ENCODE results near the gene SNAPC4.

SNAPC4 gene

DNA sequence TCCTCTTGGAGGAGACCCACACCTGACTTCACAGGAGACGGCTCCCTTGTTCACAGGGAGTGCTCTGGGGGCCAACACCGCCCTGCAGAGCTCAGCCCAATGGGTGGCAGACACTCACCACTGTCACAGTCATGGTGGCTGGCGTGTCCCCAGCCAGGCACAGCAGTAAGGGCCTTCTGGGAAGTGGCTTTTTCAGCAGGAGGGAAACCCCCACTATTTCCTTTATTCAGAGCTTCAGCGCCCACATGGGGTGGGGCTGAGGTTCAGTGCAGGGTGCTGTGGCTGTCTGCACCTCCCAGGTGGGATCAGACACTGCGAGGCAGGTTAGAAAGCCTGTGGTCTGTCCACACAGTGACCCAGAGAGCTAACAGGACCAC, 3.6 kb upstream of the SNAPC4 start:
- Histone ChIP-seq H3K36me3 (ENCODE audit: control insufficient read depth, insufficient read depth, low read length) (no peaks in the 10 kb centered on the region), H3K4me3 (ENCODE audit: low read length) (no peak overlapping the region), H3K27me3 (ENCODE audit: control insufficient read depth, insufficient read depth, low read length) (no peaks in the 10 kb centered on the region), H3K4me1 (ENCODE audit: control insufficient read depth, insufficient read depth, low read length) (peaks cover 15% of the 10 kb centered on the region), H3K9ac (ENCODE audit: low read length) (no peak overlapping the region), H3K9me3 (ENCODE audit: control insufficient read depth, low read length) (no peaks in the 10 kb centered on the region)

DNA sequence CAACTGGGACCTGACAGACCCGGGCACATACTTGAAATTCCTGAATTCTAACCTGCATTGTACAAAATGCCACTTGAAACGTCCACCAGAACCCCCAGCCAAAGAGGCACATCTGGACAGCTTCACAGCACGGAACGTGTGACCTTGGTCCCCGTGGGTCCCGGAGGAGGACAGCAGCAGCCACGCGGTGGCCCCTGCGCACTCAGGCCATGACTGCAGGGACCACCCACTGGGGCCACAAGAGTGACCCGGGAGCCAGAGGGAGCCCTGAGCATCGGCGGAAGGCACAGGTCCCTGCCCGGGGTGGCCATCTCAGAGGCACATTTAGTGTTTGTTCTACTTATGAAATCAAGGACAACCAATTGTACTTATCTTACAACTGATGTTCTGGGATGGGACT, 2.1 kb upstream of the SNAPC4 start:
- Histone ChIP-seq H3K4me3 (ENCODE audit: low read length) (no peak overlapping the region), H3K27me3 (ENCODE audit: control insufficient read depth, insufficient read depth, low read length) (no peaks in the 10 kb centered on the region), H3K4me1 (ENCODE audit: control insufficient read depth, insufficient read depth, low read length) (peaks cover 19% of the 10 kb centered on the region), H3K9ac (ENCODE audit: low read length) (no peak overlapping the region), H3K36me3 (ENCODE audit: control insufficient read depth, insufficient read depth, low read length) (no peaks in the 10 kb centered on the region), H3K9me3 (ENCODE audit: control insufficient read depth, low read length) (no peaks in the 10 kb centered on the region)

DNA sequence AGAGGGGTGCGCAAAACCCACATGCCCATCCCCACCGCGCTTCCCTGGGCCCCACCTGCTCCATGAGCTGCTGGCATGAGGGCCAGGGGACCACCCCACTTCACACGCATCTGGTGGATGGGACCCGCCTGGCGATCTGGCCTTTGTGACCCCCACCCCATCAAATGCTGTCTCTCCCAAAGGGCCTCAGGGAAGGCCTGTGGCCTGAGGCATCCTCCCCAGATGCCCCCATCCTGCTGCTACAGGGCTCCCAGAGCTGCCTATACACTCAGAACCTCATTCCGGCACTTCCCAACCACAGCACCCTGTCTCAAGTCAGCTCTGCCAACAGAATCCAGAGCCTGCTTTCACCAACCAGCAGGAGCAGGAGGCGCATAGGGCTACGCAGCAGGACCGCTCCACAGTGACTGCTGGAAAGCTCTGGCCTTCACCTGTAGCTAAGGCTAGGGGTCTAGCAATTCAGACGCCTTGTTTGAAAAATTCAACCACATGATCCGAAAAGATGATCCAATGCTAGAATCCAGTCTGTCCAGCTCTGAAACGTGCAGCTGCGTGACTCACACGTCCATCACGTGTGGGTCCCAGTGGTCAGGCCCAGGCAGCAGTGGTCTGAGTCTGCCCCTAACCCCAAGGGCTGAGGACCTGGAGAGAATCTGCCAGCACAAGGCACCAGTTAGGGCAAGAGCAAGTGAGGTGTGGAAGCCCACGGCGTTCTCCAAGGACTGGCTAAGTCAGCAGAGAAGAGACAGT, 1.4 kb upstream of the SNAPC4 start:
- no peaks in the 10 kb centered on the region for H3K9me3 ChIP-seq (ENCODE audit: control insufficient read depth, low read length)
- H3K9ac ChIP-seq (ENCODE audit: low read length): no peak overlapping the region
- H3K4me3 ChIP-seq (ENCODE audit: low read length): no peak overlapping the region
- H3K27me3 ChIP-seq (ENCODE audit: control insufficient read depth, insufficient read depth, low read length): no peaks in the 10 kb centered on the region
- no peaks in the 10 kb centered on the region for H3K36me3 ChIP-seq (ENCODE audit: control insufficient read depth, insufficient read depth, low read length)
- H3K4me1 ChIP-seq (ENCODE audit: control insufficient read depth, insufficient read depth, low read length): peaks cover 19% of the 10 kb centered on the region

DNA sequence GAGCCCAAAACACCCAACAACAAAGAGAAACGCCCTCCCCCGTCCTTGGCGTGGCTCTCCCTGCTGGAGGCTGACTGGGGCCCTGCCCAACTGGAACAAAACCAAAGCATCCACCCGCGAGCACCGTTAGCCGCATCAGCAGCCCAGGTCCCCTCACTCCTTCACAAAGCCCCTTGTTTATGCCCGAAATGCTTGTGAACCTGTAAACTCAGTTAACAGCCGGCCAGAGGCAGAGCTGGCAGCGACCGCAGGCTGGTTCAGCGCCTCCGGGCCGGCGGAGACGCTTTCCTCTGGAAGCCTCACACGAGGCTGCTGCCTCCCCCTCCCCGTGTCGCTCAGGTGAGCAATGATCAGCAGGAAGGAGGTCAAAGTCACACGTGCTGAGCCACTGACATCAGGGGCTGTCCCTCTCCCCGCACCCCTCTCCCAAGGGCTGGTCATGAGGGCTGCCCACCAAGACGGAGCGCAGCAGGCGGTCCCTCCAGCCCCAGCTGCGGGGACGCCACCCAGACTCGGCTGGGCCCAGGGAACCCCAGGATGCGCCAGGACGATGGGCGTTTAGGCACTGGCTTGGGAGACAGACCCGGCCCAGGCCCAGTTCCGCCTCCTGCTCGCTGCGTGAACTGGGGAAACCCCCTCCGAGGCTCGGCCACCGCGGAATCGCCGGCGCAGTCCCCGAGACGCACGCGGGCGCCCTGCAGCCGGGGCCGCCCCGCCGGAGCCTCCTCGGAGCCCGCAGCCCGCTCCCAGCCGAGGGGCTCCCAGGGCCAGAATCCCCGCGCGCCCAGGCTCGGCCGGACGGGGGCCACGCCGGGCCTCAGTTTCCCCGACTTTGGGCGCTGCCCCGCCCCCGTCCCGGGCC, 563 bp downstream of the SNAPC4 start:
- Histone ChIP-seq H3K4me1 (ENCODE audit: control insufficient read depth, insufficient read depth, low read length) (peaks cover 19% of the 10 kb centered on the region), H3K9me3 (ENCODE audit: control insufficient read depth, low read length) (no peaks in the 10 kb centered on the region), H3K36me3 (ENCODE audit: control insufficient read depth, insufficient read depth, low read length) (peaks cover 6% of the 10 kb centered on the region)

DNA sequence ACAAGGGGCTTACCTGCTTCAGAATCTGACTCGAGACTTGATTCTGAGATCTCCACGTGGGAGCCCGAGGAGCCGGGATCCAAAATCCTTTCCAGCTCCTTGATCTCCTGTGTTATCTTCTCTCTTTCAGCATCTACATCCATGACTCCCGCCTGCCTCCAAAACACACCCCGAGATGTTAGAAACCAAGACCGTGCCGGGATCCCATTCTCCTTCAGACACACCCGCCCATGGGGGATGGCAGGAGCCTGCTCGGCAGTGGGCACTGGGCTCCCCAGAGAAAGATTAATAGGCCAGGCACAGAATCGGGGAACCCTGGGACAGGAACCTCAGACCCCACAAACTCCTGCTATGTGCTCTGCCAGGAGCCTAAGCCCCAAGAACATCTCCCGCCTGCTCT, 1.7 kb downstream of the SNAPC4 start:
- Histone ChIP-seq H3K9ac (ENCODE audit: low read length) (peak overlapping the region; percentile 29), H3K27me3 (ENCODE audit: control insufficient read depth, insufficient read depth, low read length) (no peaks in the 10 kb centered on the region), H3K36me3 (ENCODE audit: control insufficient read depth, insufficient read depth, low read length) (peaks cover 6% of the 10 kb centered on the region), H3K9me3 (ENCODE audit: control insufficient read depth, low read length) (no peaks in the 10 kb centered on the region), H3K4me1 (ENCODE audit: control insufficient read depth, insufficient read depth, low read length) (peaks cover 19% of the 10 kb centered on the region), H3K4me3 (ENCODE audit: low read length) (no peak overlapping the region)

More for the DNA sequence above, 563 bp downstream of the SNAPC4 start:
- H3K9ac ChIP-seq (ENCODE audit: low read length): peak overlapping the region; percentile 58
- peak overlapping the region; percentile 46 for H3K4me3 ChIP-seq (ENCODE audit: low read length)
- no peaks in the 10 kb centered on the region for H3K27me3 ChIP-seq (ENCODE audit: control insufficient read depth, insufficient read depth, low read length)

DNA sequence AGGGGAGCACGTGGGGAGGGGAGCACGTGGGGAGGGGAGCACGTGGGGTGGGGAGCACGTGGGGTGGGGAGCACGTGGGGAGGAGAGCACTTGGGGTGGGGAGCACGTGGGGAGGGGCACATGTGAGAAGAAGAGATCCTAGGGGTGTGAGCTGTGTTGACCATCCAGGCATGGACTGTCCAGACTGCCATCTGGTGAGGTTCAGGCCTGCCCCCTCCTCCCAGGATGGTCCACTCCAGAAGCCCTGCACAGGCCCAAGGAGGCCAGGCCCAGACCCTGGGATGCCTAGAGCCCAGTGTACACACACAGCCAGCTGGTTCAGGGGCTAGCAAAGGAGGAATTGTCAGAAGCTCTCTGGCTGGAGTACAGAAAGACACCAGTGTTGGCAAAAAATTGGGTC, 2.3 kb downstream of the SNAPC4 start:
- H3K4me1 ChIP-seq (ENCODE audit: control insufficient read depth, insufficient read depth, low read length): peaks cover 19% of the 10 kb centered on the region
- peaks cover 6% of the 10 kb centered on the region for H3K36me3 ChIP-seq (ENCODE audit: control insufficient read depth, insufficient read depth, low read length)

DNA sequence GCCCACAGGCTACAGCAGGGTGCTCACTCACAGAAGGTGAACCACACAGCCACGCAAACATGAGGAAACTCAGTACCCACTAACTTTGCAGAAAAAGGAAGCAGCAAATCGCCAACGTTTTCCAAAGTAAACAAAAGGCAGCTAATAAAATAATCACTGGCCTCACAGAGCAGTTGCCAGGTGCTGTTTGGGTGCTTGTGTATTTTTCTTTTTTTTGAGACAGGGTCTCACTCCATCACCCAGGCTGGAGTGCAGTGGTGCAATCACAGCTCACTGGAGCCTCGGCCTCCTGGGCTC, 3.8 kb downstream of the SNAPC4 start:
- Histone ChIP-seq H3K4me1 (ENCODE audit: control insufficient read depth, insufficient read depth, low read length) (peaks cover 19% of the 10 kb centered on the region), H3K27me3 (ENCODE audit: control insufficient read depth, insufficient read depth, low read length) (no peaks in the 10 kb centered on the region), H3K9me3 (ENCODE audit: control insufficient read depth, low read length) (no peaks in the 10 kb centered on the region), H3K9ac (ENCODE audit: low read length) (no peak overlapping the region), H3K4me3 (ENCODE audit: low read length) (no peak overlapping the region), H3K36me3 (ENCODE audit: control insufficient read depth, insufficient read depth, low read length) (peaks cover 6% of the 10 kb centered on the region)

More for the DNA sequence above, 2.3 kb downstream of the SNAPC4 start:
- Histone ChIP-seq H3K9me3 (ENCODE audit: control insufficient read depth, low read length) (no peaks in the 10 kb centered on the region), H3K9ac (ENCODE audit: low read length) (no peak overlapping the region), H3K27me3 (ENCODE audit: control insufficient read depth, insufficient read depth, low read length) (no peaks in the 10 kb centered on the region), H3K4me3 (ENCODE audit: low read length) (no peak overlapping the region)

DNA sequence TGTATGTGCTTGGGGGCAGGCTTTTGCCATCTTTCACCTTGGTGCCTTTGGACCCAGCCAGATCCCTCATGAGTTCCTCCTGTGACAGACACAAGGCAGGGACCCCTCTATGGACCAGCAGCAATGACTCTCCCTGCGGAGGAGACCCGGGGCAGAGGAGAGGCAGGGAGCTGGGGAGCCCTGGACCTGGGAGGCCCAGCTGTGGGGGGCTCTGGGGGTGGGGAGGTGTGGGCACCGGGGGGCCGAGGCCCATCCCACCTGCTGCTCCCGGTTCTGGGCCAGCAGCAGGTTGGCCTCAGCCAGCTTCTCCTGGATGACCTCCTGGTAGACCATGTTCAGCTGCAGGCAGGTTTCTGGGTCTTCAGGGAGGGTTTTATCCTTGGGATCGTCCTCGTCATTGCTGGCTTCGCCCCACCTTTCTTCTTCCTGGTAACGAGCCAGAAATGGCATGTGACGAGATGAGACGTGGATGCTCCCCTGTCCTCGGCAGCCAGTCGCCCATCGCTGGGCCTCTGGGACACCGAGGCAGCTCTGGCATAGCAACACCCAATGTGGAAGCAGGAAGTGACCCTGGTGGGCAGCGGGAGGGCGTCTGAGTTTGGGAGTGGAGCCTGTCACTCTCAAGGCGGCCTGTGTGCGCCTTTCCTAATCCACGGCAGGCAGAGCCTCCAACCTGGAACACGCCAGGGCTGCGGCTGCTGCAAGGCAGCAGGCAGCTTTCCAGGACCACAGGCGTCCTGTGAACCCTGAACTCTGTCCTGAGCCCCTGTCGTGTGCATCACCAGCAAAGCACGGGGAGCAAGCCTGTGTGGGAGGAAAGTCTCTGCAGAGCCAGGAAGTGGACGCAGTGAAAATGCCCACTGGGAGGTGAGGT, 4.4 kb downstream of the SNAPC4 start:
- Histone ChIP-seq H3K36me3 (ENCODE audit: control insufficient read depth, insufficient read depth, low read length) (peaks cover 6% of the 10 kb centered on the region), H3K27me3 (ENCODE audit: control insufficient read depth, insufficient read depth, low read length) (no peaks in the 10 kb centered on the region), H3K9ac (ENCODE audit: low read length) (no peak overlapping the region), H3K4me3 (ENCODE audit: low read length) (no peak overlapping the region), H3K9me3 (ENCODE audit: control insufficient read depth, low read length) (no peaks in the 10 kb centered on the region), H3K4me1 (ENCODE audit: control insufficient read depth, insufficient read depth, low read length) (peaks cover 17% of the 10 kb centered on the region)

DNA sequence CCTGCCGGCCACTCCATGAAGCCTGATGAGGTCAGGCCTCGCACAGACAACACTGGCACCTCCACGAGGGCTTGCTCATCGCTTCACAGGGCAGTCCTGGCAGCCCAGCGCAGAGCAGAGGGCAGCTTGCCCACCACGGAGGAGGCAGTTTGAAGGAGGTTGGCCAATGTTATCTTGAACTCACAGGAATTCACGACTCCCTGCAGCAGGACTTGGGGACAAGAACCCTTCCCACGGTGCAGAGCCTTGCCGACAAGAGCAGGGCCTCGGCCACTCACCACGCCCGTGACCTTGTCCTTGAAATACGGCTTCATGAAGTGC, 5.0 kb downstream of the SNAPC4 start:
- H3K36me3 ChIP-seq (ENCODE audit: control insufficient read depth, insufficient read depth, low read length): peaks cover 6% of the 10 kb centered on the region
- no peaks in the 10 kb centered on the region for H3K27me3 ChIP-seq (ENCODE audit: control insufficient read depth, insufficient read depth, low read length)
- no peak overlapping the region for H3K4me3 ChIP-seq (ENCODE audit: low read length)
- H3K4me1 ChIP-seq (ENCODE audit: control insufficient read depth, insufficient read depth, low read length): peaks cover 12% of the 10 kb centered on the region
- no peaks in the 10 kb centered on the region for H3K9me3 ChIP-seq (ENCODE audit: control insufficient read depth, low read length)
- no peak overlapping the region for H3K9ac ChIP-seq (ENCODE audit: low read length)

DNA sequence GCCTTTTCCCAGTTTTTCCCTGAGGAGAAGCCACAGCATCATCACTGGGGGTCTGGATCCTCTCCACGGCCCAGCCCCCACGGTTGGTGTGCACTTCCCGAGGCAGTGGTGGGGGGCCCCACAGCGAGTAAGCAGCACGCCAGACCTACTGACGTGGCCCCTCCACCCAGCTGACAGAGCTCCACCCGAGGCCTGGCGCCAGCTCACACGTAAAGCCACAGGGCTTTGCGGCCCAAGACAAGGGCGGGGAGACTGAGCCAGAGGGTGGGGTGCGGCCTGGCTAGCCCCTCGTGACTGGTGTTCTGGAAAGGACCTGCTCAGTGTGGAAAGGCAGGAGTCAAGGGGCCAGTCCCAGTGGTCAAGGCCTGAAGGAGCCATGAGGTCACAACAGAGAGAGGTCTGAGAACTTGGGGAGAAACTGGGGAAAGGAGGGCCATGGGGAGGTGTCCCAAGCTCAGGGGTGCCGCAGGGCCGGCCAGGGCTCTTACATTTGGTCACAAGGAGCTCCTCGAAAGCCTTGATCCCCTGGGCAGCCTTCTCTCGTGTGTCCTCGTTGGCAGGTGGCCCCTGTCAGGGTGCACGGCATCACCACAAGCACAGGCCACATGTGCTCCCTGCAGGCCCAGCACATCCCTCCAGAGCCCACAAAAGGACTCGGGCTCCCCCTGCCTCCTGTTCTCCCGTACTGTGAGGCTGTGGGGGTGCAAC, 5.5 kb downstream of the SNAPC4 start:
- Histone ChIP-seq H3K27me3 (ENCODE audit: control insufficient read depth, insufficient read depth, low read length) (no peaks in the 10 kb centered on the region), H3K36me3 (ENCODE audit: control insufficient read depth, insufficient read depth, low read length) (peaks cover 6% of the 10 kb centered on the region), H3K4me1 (ENCODE audit: control insufficient read depth, insufficient read depth, low read length) (peaks cover 12% of the 10 kb centered on the region), H3K9ac (ENCODE audit: low read length) (no peak overlapping the region), H3K9me3 (ENCODE audit: control insufficient read depth, low read length) (no peaks in the 10 kb centered on the region), H3K4me3 (ENCODE audit: low read length) (no peak overlapping the region)

DNA sequence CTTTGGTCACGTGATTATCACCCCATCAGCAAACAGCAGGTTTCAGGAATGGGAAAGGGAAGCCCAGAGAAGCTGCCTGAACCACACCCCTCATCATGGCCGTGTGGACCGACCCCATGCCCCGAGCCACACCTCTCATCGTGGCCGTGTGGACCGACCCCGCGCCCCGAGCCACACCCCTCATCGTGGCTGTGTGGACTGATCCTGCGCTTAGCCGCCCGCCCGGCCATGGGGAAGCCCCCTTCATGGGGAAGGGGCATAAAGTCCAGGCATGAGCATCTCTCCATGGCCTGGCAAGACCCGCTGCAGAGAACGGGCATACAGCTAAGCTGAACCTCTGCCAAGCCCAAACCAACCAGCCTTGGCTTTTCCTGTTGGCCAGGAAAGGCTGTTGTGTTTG, 6.4 kb downstream of the SNAPC4 start:
- Histone ChIP-seq H3K36me3 (ENCODE audit: control insufficient read depth, insufficient read depth, low read length) (peaks cover 7% of the 10 kb centered on the region), H3K4me3 (ENCODE audit: low read length) (no peak overlapping the region), H3K27me3 (ENCODE audit: control insufficient read depth, insufficient read depth, low read length) (no peaks in the 10 kb centered on the region), H3K4me1 (ENCODE audit: control insufficient read depth, insufficient read depth, low read length) (peaks cover 4% of the 10 kb centered on the region), H3K9me3 (ENCODE audit: control insufficient read depth, low read length) (no peaks in the 10 kb centered on the region), H3K9ac (ENCODE audit: low read length) (no peak overlapping the region)

Measured in mucosa of stomach (tissue), 1 donor.